Body of pancreas (tissue), 4 donors: Measurements from ENCODE around the gene SMARCD2. TPM values are rescaled to one million over a fixed set of nuclear protein-coding genes. Genes with fewer than 3 reads are reported as not detected.
A peak's percentile ranks its signal among the peaks of the same experiment; 100 is the strongest.

Experiments
- ATAC-seq: fragments of 150-250 bp; one replicate; pipeline ENCODE4 v1.9.1; 2016
- DNase-seq, 4 donors: peaks; one replicate each; pipeline ENCODE4 v3.0.0-alpha.2; 2019
- H3K27ac ChIP-seq, 4 donors: fragments of 200-600 bp; sonication (generic); 1 replicate in 3 of 4; 2 replicates in 1 of 4; pipeline versions ENCODE4 v1.5.1 to v1.6.1; 2016 to 2019; ENCODE audit warnings: mild to moderate bottlenecking in 1 of 4, mixed read lengths in 1 of 4, moderate library complexity in 1 of 4
- H3K27me3 ChIP-seq, 2 donors: fragments of 200-600 bp; sonication (generic); one replicate each; pipeline ENCODE4 v1.6.0; 2016; ENCODE audit warnings: mild to moderate bottlenecking in 1 of 2
- H3K36me3 ChIP-seq, 2 donors: fragments of 200-600 bp; sonication (generic); replicated peaks in 1 of 2; 2 replicates each; pipeline ENCODE4 v1.5.1; 2016; ENCODE audit warnings: low read depth in 2 of 2; ENCODE audit not compliant: insufficient read depth in 1 of 2
- H3K4me1 ChIP-seq: fragments of 200-600 bp; sonication (generic); one replicate; pipeline ENCODE4 v1.6.0; 2016
- H3K4me3 ChIP-seq, 2 donors: fragments of 200-600 bp; sonication (generic); 1 replicate in 1 of 2; 2 replicates in 1 of 2; pipeline ENCODE4 v1.5.1; 2016 to 2019
- H3K9me3 ChIP-seq, 3 donors: fragments of 200-600 bp; sonication (generic); 1 replicate in 2 of 3; 2 replicates in 1 of 3; pipeline ENCODE4 v1.5.1; 2016
- CTCF ChIP-seq, 7 experiments: fragments of 450-650 bp in 4 of 7; fragments of 200-600 bp in 3 of 7; sonication (generic) in 3 of 7; IDR thresholded peaks; one replicate each; pipeline ENCODE4 v1.5.1; 2016 to 2019; ENCODE audit warnings: antibody characterized with exemption in 7 of 7
- POLR2A ChIP-seq, 3 donors: fragments of 450-650 bp; IDR thresholded peaks; one replicate each; pipeline ENCODE4 v1.6.1; 2016; ENCODE audit warnings: antibody characterized with exemption in 3 of 3, mild to moderate bottlenecking in 2 of 3
- WGBS, 2 donors: methylation state at CpG; one replicate each; pipeline ENCODE4 v1.1.5; 2017; 5-methylcytosine and 5-hydroxymethylcytosine counted together
- intact Hi-C: fragments of 100-400 bp; cut with DNase I; formaldehyde crosslinking; loops from one replicate; pipeline ENCODE4 v1.15.1; 2023
- total RNA-seq, 2 donors: library from RNA; depleted of rRNA; stranded (reverse); fragments of >200 nt; gene quantifications; one replicate each; pipeline ENCODE4 v1.1.0, GENCODE V29; 2016

Gene SMARCD2
- total RNA-seq, 2 donors from 2014 or later, result 75.8 to 87.9 TPM

- DNase-seq, result peak; percentile 94 to 97 (median 96)
- ATAC-seq, result peak; percentile 94
- WGBS, 2 donors, result 0 to 1% methylated on average over 41 to 58 of the region's 58 CpGs
- Histone ChIP-seq H3K9me3 (no peaks in the 10 kb centered on the region), H3K4me3 (peak within 1 kb of the TSS; percentile 43 to 89), H3K4me1 (peaks cover 33% of the 10 kb centered on the region), H3K36me3 (peaks cover 4 to 32% of the 10 kb centered on the region in 2 donors), H3K27me3 (no peaks in the 10 kb centered on the region), H3K27ac (peak within 1 kb of the TSS; percentile 80 to 95 (median 90))
- TF ChIP-seq CTCF (IDR thresholded peaks at IDR 0.05), result peak in 6 of 7 experiments; percentile 22 to 65 (median 46)
- peak; percentile 53 to 87 (median 82) for TF ChIP-seq POLR2A (IDR thresholded peaks at IDR 0.05)
- intact Hi-C loops, result no loop called here
Measured at GRCh38 chr17:63827002-63827800, 15.3 kb downstream of the SMARCD2 start, which contains the start of the genes FTSJ3 and PSMC5. TSS of gene FTSJ3 (minus strand) at chr17:63827663. CDS start at chr17:63826902, 761 bp downstream. TSS of gene PSMC5 (plus strand) at chr17:63827431. CDS start at chr17:63827491, 60 bp downstream.

- DNase-seq, result no peak
- Histone ChIP-seq H3K36me3 (peaks cover 9 to 27% of the 10 kb centered on the region in 2 donors), H3K27ac (peak overlapping the region; percentile 80 to 95 (median 90)), H3K27me3 (no peaks in the 10 kb centered on the region), H3K4me1 (peaks cover 33% of the 10 kb centered on the region), H3K4me3 (peak overlapping the region; percentile 43 to 89), H3K9me3 (no peaks in the 10 kb centered on the region)
- 0 to 1% methylated on average over 20 to 31 of the region's 31 CpGs for WGBS, 2 donors
- TF ChIP-seq CTCF (IDR thresholded peaks at IDR 0.05), result no peak
- TF ChIP-seq POLR2A (IDR thresholded peaks at IDR 0.05), result no peak
- intact Hi-C loops, result no loop called here
- peak; percentile 3 for ATAC-seq
Measured at GRCh38 chr17:63826468-63827001, 15.9 kb downstream of the SMARCD2 start.

GRCh38 chr17:63824362-63824761 lies 18.1 kb downstream of the SMARCD2 start:
- H3K27me3 ChIP-seq, result no peaks in the 10 kb centered on the region
- no peak for TF ChIP-seq CTCF (IDR thresholded peaks at IDR 0.05)
- no peak for TF ChIP-seq POLR2A (IDR thresholded peaks at IDR 0.05)
- H3K4me1 ChIP-seq, result peaks cover 40% of the 10 kb centered on the region
- intact Hi-C loops, result no loop called here
- H3K9me3 ChIP-seq, result no peaks in the 10 kb centered on the region
- WGBS, 2 donors, result 95 to 96% methylated on average over 9 of the region's 9 CpGs
- DNase-seq, result no peak
- ATAC-seq, result no peak
- no peak overlapping the region for H3K4me3 ChIP-seq
- peaks cover 9 to 24% of the 10 kb centered on the region in 2 donors for H3K36me3 ChIP-seq
- no peak overlapping the region for H3K27ac ChIP-seq

GRCh38 chr17:63823659-63824331 lies 18.7 kb downstream of the SMARCD2 start:
- TF ChIP-seq POLR2A (IDR thresholded peaks at IDR 0.05) (no peak), CTCF (IDR thresholded peaks at IDR 0.05) (no peak)
- H3K9me3 ChIP-seq, result no peaks in the 10 kb centered on the region
- no peak overlapping the region for H3K4me3 ChIP-seq
- intact Hi-C loops, result no loop called here
- H3K4me1 ChIP-seq, result peaks cover 36% of the 10 kb centered on the region
- ATAC-seq, result no peak
- no peak for DNase-seq
- H3K27me3 ChIP-seq, result no peaks in the 10 kb centered on the region
- peaks cover 9 to 26% of the 10 kb centered on the region in 2 donors for H3K36me3 ChIP-seq
- WGBS, 2 donors, result 89 to 95% methylated on average over 13 of the region's 13 CpGs
- no peak overlapping the region for H3K27ac ChIP-seq
